Neural crest cell (in vitro differentiated cells): ENCODE measurements around the gene TMPRSS6. TPM values are rescaled to one million over a fixed set of nuclear protein-coding genes. Genes with fewer than 3 reads are reported as not detected.
A peak's percentile ranks its signal among the peaks of the same experiment; 100 is the strongest.
"Not testable (repeated sequence)": the region's sequence is repeated elsewhere in the genome, so short reads cannot be mapped to it uniquely, and the experiment has no call there.

Experiments
- DNase-seq: peaks from one replicate; pipeline ENCODE4 v3.0.0; 2021; ENCODE audit warnings: low read depth, mixed read lengths, low spot score
- H3K27ac Mint-ChIP-seq: one replicate; pipeline ENCODE4 v1.8.0; 2021; ENCODE audit warnings: mild to moderate bottlenecking, mixed read lengths; ENCODE audit not compliant: unreplicated experiment
- H3K27me3 Mint-ChIP-seq: 2 replicates; pipeline ENCODE4 v1.8.0; 2021; ENCODE audit warnings: low read depth, mild to moderate bottlenecking, mixed read lengths
- H3K36me3 Mint-ChIP-seq: 2 replicates; pipeline ENCODE4 v1.8.0; 2021; ENCODE audit warnings: low read depth, mild to moderate bottlenecking, mixed read lengths
- H3K4me1 Mint-ChIP-seq: 2 replicates; pipeline ENCODE4 v1.8.0; 2021; ENCODE audit warnings: mixed read lengths
- H3K4me3 Mint-ChIP-seq: one replicate; pipeline ENCODE4 v1.8.0; 2021; ENCODE audit warnings: mild to moderate bottlenecking, mixed read lengths
- H3K9me3 Mint-ChIP-seq: 2 replicates; pipeline ENCODE4 v1.8.0; 2021; ENCODE audit warnings: mixed read lengths
- CTCF ChIP-seq: fragments of 200-600 bp; sonication (generic); conservative IDR thresholded peaks from 2 replicates; pipeline ENCODE4 v1.5.0; 2021; ENCODE audit warnings: antibody characterized with exemption, mild to moderate bottlenecking
- total RNA-seq: library from RNA; stranded (reverse); gene quantifications from 2 replicates; pipeline ENCODE4 v1.2.1, GENCODE V29; 2021

The TMPRSS6 gene
- total RNA-seq, 1 donor from 2014 or later, result not detected

GRCh38 chr22:37074537-37074936 lies 35.0 kb downstream of the TMPRSS6 start:
- peaks cover 15% of the 10 kb centered on the region for H3K27me3 Mint-ChIP-seq

GRCh38 chr22:37072673-37073072 lies 36.8 kb downstream of the TMPRSS6 start:
- Mint-ChIP-seq H3K36me3 (no peaks in the 10 kb centered on the region), H3K4me3 (no peak overlapping the region), H3K27ac (no peak overlapping the region), H3K9me3 (no peaks in the 10 kb centered on the region), H3K27me3 (peaks cover 19% of the 10 kb centered on the region), H3K4me1 (no peaks in the 10 kb centered on the region)
- no peak for TF ChIP-seq CTCF
- no peak for DNase-seq

More at GRCh38 chr22:37074537-37074936, 35.0 kb downstream of the TMPRSS6 start:
- Mint-ChIP-seq H3K4me3 (no peak overlapping the region), H3K4me1 (no peaks in the 10 kb centered on the region), H3K27ac (no peak overlapping the region), H3K9me3 (no peaks in the 10 kb centered on the region), H3K36me3 (no peaks in the 10 kb centered on the region)
- no peak for TF ChIP-seq CTCF
- no peak for DNase-seq

- H3K4me1 Mint-ChIP-seq, H3K9me3 Mint-ChIP-seq, H3K27ac Mint-ChIP-seq, H3K4me3 Mint-ChIP-seq, DNase-seq, H3K36me3 Mint-ChIP-seq: not testable (repeated sequence)
- H3K27me3 Mint-ChIP-seq, result peaks cover 21% of the 10 kb centered on the region
Measured at GRCh38 chr22:37071850-37072592, 37.5 kb downstream of the TMPRSS6 start.

- H3K4me3 Mint-ChIP-seq, result no peak overlapping the region
- peaks cover 26% of the 10 kb centered on the region for H3K27me3 Mint-ChIP-seq
- no peak for TF ChIP-seq CTCF
- no peak overlapping the region for H3K27ac Mint-ChIP-seq
- H3K9me3 Mint-ChIP-seq, result no peaks in the 10 kb centered on the region
- H3K4me1 Mint-ChIP-seq, result no peaks in the 10 kb centered on the region
- no peaks in the 10 kb centered on the region for H3K36me3 Mint-ChIP-seq
- DNase-seq, result no peak
Measured at GRCh38 chr22:37070744-37071143, 38.8 kb downstream of the TMPRSS6 start.

GRCh38 chr22:37070334-37070733 lies 39.2 kb downstream of the TMPRSS6 start:
- H3K27me3 Mint-ChIP-seq, result peaks cover 26% of the 10 kb centered on the region
- H3K27ac Mint-ChIP-seq, result no peak overlapping the region
- no peak for DNase-seq
- no peak for TF ChIP-seq CTCF
- peak overlapping the region; percentile 31 for H3K4me3 Mint-ChIP-seq
- no peaks in the 10 kb centered on the region for H3K9me3 Mint-ChIP-seq
- H3K36me3 Mint-ChIP-seq, result no peaks in the 10 kb centered on the region
- H3K4me1 Mint-ChIP-seq, result no peaks in the 10 kb centered on the region

GRCh38 chr22:37069719-37070118 lies 39.8 kb downstream of the TMPRSS6 start:
- H3K27me3 Mint-ChIP-seq, result peaks cover 26% of the 10 kb centered on the region
- TF ChIP-seq CTCF, result no peak
- no peaks in the 10 kb centered on the region for H3K9me3 Mint-ChIP-seq
- no peak overlapping the region for H3K27ac Mint-ChIP-seq
- no peaks in the 10 kb centered on the region for H3K36me3 Mint-ChIP-seq
- H3K4me1 Mint-ChIP-seq, result no peaks in the 10 kb centered on the region
- DNase-seq, result no peak
- peak overlapping the region; percentile 31 for H3K4me3 Mint-ChIP-seq
